ENCODE measurements around the gene CSK.

The CSK gene

DNA sequence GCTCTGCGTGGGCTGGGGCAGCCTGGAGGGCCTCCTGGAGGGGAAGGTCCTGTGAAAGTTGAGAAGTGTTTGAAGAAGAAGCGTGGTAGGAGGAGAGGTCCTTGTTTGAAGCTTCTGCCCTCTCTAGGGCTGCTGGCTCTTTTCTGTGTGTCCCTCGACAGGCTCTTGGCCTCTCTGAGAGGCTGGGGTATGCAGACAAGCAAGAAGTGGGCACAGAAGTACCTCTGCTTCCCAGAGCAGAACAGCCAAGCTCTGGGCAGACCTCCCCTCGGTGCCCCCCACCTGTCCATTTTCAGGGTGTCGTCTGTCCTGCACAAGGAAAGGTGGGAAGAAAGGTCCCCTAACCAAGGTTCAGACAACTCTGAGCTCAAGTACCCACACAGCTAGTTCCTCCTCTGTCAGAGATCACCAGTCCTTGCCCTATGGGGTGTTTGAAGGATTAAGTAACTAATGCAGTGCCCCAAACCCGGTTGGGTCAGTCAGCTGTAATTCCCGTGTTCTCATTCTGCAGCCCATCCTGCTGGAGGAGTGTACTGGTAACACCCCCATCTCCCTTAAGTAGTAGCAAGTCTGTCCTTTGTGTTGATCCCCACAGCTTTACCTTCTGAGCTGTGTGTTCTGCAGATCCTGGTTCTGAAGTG lies 6.3 kb downstream of the CSK start:
- DNase-seq, result no peak

DNA sequence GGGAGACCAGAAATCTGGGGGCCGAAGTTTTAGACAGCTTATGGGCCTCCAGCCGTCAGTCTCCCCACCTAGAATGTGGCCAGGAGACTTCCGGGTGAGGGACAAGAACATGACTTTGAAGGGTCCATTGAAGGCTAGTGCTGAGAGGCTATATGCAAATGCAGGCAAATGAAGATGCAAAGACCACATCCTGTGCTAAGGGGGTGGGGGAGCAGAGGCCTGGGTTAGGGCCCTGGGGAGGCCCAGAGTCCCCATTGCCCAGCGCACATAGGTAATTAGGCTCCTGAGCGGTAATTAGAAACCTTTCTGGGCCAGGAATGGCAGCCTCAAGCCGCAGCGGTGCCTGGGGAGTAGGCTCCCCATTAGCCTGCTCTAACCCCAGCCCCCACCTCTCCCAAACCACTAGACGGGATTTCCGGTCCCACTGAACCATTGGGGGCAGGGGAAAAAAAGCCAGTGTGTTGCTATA lies 6.8 kb downstream of the CSK start:
- DNase-seq, result no peak

- no peak for DNase-seq
Observed at GRCh38 chr15:74789171-74789631, 7.3 kb downstream of the CSK start.

GRCh38 chr15:74789741-74790079 lies 7.8 kb downstream of the CSK start:
- no peak for DNase-seq

- DNase-seq, result no peak
Observed at GRCh38 chr15:74790080-74790916, 8.4 kb downstream of the CSK start.

DNA sequence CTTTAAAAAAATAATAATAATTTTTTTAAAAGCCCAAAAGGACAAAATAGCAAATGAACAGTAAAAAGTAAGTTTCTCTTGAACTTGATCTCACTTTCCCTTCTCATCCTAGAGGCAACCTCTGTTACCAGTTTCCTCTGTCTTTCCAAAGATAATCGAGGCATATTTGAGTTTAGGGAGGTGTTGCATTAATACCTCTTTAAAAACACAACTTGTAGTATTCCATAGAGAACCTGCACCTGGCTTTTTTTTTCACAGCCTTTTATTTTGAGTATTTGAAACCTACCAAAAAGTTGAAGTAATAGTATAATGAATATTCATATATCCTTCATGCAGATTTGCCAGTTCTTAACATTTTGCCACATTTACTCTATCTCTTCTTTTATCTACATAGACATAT lies 9.1 kb downstream of the CSK start:
- no peak for DNase-seq

- no peak for DNase-seq
Observed at GRCh38 chr15:74791667-74792066, 9.8 kb downstream of the CSK start.

DNA sequence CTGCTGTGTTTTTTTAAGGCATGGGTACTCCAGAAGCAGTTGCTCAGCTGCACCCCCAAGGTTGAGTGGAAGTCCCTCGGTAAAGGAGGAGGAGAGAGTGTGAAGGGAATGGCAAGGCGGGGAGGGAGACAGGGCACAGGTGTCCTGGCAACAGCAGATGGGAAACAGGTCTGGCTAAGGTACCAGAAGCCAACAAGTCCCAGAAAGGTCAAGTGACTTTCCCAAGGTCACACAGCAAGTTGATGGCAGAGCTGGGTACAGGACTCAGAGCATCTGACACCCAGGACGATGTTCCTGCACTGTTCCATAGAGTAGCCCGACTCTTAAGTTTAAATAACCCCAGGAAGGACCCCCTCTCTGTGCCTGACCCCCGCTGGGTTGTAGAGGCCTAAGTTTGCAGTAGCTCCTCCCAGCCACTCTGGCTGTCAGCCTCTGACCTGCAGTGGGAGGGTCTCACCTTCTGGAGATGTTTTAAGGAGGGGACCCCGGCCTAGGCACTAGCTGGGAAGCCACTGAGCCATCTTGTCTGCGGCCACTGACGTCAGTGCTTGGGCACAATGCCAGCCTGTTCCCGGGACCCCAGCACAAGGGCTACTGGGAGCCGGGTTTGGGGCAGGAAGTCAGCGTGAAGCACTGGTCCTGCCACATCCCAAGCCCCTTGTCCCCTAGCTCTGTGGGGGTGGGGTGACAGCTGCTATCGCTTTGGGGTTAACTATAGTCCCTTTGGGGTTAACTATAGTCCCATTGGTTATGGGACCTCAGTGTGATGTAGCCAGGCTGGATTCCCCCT lies 10.5 kb downstream of the CSK start:
- DNase-seq, result no peak

DNA sequence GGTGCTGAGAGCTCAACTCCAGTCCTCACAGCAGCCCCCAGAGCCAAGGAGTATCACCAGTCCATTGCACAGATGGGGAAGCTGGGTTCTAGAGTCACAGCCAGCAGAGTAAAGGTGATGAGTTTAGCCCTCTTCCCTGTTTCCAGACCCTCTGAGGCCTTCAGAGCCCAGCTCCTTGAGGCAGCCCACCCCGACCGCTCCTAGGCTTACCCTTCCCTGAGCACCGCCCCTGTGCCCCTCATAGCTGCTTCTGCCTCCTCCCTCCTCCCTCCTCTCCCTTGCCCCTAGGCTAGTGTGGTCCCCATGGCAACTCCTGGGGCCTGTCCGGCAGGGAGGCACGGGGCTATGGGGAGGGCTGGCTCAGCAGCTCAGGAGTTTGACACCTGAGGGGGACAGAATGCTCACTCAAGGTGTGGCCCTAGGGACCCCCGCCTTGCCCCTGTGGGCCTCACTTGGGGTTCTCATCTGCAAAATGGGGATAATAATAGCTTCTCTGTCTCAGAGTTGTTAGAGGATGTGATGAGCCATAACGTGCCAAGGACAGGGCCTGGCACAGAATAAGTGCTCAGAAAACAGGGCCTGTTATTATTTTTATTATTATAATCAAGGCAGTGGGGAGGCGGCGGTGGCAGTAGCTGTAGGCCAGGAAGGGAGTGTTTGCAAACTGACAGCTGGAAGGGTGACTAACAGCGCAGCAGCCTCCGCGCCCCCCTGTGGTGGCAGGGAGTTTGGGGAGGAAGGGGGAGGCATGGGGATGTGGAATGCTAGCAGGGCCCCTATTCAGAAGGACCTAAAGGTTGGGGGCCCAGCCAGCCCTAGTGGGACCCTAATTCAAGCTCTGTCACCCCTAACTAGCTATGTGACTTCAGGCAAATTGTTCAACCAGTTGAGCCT lies 11.5 kb downstream of the CSK start:
- no peak for DNase-seq

GRCh38 chr15:74794248-74794969 lies 12.5 kb downstream of the CSK start:
- DNase-seq, result no peak

GRCh38 chr15:74794970-74795349 lies 13.1 kb downstream of the CSK start:
- no peak for DNase-seq

DNA sequence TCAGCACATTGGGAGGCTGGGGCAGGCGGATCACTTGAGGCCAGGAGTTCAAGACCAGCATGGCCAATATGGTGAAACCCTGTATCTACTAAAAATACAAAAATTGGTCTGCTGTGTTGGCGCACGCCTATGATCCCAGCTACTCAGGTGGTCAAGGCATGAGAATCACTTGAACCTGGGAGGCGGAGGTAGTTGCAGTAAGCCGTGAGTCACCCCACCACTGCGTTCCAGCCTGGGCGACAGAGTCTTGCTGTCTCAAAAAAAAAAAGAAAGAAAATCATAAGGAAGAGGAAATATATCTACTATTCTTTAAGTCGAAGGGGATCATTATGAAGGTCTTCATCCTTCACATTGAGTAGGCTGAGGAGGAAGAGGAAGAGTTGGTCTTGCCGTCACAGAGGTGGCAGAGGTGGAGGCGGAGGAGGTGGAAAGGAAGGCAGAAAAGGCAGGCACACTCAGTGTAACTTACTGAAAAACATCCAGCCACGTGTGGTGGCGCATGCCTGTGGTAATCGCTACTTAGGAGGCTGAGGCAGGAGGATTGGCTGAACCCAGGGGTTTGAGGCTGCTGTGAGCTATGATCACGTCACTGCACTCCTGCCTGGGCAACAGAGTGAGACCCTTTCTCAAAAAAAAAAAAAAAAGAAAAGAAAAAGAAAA lies 14.2 kb downstream of the CSK start:
- no peak for DNase-seq

GRCh38 chr15:74798388-74799254 lies 16.7 kb downstream of the CSK start:
- DNase-seq, result no peak

GRCh38 chr15:74799255-74799855 lies 17.5 kb downstream of the CSK start:
- DNase-seq, result no peak

- DNase-seq, result no peak
Observed at GRCh38 chr15:74799856-74800558, 18.1 kb downstream of the CSK start.

GRCh38 chr15:74800559-74801094 lies 18.7 kb downstream of the CSK start:
- no peak for DNase-seq

GRCh38 chr15:74801311-74801997 lies 19.6 kb downstream of the CSK start:
- no peak for DNase-seq

GRCh38 chr15:74802290-74802689 lies 20.4 kb downstream of the CSK start:
- DNase-seq, result no peak

Data from COR-L47 (cell line).